Panc1 (cell line): ENCODE data around the gene CDH13.

Experiments used
- POLR2AphosphoS5 ChIP-seq: IDR thresholded peaks from 2 replicates; pipeline ENCODE4 v1.6.1; 2012; ENCODE audit warnings: mild to moderate bottlenecking, low read depth, low read length, moderate library complexity
- SIN3A ChIP-seq: IDR thresholded peaks from 2 replicates; pipeline ENCODE4 v1.6.1; 2012; ENCODE audit warnings: low read depth, mild to moderate bottlenecking, low read length, moderate library complexity, borderline replicate concordance; ENCODE audit not compliant: insufficient read depth
- TCF7L2 ChIP-seq: IDR thresholded peaks from 2 replicates; pipeline ENCODE4 v1.6.1; 2011; ENCODE audit warnings: mild to moderate bottlenecking, low read depth, low read length, inconsistent platforms
- TF ChIP-seq, protein P1 (sequence below): fragments of 450-650 bp; IDR thresholded peaks from 2 replicates; pipeline ENCODE4 v1.5.1; 2017; ENCODE audit warnings: mild to moderate bottlenecking
- TF ChIP-seq, protein P2 (sequence below), 2 experiments: IDR thresholded peaks; 2 replicates each; pipeline ENCODE4 v1.6.1; 2011 to 2012; ENCODE audit warnings: low read depth in 2 of 2, control low read depth in 1 of 2, low read length in 1 of 2, mild to moderate bottlenecking in 1 of 2, moderate library complexity in 1 of 2; ENCODE audit not compliant: insufficient read depth in 1 of 2

DNA sequence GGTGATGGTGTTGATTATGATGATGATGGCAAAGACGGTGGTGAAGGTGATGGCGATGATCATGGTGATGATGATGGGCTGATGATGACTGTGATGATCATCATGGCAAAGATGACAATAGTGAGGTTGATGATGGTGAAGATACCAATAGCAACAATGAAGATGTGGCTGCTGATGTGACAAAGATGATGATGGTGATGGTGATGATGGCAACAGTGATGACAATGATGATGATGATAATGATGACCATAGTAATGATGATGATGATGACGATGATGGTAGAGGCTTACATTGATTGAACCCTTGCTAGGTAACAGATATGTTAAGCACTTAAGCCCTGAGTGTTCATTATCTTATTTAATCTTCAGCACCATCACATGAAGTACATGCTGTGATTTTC is 817.2 kb downstream of the CDH13 start:
- TF ChIP-seq, protein P1, sequence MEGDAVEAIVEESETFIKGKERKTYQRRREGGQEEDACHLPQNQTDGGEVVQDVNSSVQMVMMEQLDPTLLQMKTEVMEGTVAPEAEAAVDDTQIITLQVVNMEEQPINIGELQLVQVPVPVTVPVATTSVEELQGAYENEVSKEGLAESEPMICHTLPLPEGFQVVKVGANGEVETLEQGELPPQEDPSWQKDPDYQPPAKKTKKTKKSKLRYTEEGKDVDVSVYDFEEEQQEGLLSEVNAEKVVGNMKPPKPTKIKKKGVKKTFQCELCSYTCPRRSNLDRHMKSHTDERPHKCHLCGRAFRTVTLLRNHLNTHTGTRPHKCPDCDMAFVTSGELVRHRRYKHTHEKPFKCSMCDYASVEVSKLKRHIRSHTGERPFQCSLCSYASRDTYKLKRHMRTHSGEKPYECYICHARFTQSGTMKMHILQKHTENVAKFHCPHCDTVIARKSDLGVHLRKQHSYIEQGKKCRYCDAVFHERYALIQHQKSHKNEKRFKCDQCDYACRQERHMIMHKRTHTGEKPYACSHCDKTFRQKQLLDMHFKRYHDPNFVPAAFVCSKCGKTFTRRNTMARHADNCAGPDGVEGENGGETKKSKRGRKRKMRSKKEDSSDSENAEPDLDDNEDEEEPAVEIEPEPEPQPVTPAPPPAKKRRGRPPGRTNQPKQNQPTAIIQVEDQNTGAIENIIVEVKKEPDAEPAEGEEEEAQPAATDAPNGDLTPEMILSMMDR, result no peak
- TF ChIP-seq, protein P2, sequence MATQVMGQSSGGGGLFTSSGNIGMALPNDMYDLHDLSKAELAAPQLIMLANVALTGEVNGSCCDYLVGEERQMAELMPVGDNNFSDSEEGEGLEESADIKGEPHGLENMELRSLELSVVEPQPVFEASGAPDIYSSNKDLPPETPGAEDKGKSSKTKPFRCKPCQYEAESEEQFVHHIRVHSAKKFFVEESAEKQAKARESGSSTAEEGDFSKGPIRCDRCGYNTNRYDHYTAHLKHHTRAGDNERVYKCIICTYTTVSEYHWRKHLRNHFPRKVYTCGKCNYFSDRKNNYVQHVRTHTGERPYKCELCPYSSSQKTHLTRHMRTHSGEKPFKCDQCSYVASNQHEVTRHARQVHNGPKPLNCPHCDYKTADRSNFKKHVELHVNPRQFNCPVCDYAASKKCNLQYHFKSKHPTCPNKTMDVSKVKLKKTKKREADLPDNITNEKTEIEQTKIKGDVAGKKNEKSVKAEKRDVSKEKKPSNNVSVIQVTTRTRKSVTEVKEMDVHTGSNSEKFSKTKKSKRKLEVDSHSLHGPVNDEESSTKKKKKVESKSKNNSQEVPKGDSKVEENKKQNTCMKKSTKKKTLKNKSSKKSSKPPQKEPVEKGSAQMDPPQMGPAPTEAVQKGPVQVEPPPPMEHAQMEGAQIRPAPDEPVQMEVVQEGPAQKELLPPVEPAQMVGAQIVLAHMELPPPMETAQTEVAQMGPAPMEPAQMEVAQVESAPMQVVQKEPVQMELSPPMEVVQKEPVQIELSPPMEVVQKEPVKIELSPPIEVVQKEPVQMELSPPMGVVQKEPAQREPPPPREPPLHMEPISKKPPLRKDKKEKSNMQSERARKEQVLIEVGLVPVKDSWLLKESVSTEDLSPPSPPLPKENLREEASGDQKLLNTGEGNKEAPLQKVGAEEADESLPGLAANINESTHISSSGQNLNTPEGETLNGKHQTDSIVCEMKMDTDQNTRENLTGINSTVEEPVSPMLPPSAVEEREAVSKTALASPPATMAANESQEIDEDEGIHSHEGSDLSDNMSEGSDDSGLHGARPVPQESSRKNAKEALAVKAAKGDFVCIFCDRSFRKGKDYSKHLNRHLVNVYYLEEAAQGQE (IDR thresholded peaks at IDR 0.05; ENCODE audit: insufficient read depth in 1 of 2, low read depth in 2 of 2, low read length in 1 of 2), result no peak
- TF ChIP-seq SIN3A (no peak), POLR2AphosphoS5 (no peak), TCF7L2 (no peak)
